HG02571 (cell line): ENCODE data around the gene PRKCE.

Experiments
- ATAC-seq: cut with Tn5 transposase; IDR thresholded peaks from one replicate; pipeline ENCODE4 v1.9.1; 2021; ENCODE audit warnings: mild to moderate bottlenecking, moderate library complexity; ENCODE audit not compliant: unreplicated experiment

PRKCE gene

DNA sequence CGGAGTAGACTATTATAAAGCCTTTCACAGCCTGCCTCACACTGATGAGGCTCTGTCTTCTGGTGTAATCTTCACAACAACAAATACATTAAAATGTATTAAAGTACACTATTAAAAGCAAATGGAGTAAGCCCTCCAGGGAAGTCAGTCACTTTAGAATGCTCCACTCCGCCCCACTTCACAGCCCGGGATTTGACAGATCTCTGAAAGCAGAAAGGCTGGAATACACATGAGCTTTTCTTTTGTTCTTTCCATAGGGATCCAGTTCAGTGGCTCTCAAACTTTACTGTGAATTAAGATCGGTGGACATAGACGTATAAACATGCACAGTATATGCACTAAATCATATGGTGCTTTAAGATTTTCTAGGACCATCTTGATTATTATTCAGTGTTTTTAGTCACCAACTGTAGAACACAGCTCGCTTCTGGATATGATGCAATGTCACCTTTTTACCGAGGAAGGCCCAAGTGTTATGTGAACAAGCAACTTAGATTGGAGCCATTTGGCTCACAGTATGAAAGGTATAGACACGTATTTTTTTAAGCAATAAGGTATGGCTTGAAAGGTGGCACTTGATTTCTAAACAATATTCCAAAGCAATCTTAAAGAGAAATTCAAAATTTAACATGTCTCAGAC lies 151.1 kb downstream of the PRKCE start:
- ATAC-seq: no peak

DNA sequence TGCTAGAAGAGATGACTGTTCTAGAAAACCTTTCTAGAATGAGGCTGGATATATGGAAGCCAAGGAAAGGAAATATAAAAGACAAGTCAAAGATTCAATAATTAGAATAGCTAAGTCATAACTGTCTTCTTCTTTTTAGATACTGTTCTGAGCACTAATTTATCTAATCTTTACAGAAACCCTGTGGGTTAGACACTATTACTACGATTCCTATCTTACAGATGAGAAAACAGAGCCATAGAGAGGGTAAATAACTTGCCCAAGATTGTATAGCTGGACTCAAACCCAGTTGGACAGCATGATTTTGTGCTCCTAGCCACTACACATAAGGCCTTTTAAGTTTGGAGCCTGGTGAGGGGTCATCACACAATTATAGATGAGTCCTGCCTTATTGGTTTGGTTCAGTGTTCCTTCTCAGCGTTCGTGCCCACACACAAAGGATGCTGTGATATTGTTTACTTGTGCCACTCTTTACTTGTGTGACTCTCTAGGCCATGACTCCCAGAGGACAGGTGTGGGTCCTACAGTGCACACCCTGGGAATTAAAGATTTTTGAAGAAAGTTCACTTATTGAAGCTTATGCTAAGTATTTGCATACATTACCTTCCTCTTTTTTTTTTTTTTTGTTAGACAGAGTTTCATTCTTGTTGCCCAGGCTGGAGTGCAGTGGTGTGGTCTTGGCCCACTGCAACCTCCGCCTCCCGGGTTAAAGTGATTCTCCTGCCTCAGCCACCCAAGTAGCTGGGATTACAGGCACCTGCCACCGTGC lies 153.7 kb downstream of the PRKCE start:
- ATAC-seq: no peak

DNA sequence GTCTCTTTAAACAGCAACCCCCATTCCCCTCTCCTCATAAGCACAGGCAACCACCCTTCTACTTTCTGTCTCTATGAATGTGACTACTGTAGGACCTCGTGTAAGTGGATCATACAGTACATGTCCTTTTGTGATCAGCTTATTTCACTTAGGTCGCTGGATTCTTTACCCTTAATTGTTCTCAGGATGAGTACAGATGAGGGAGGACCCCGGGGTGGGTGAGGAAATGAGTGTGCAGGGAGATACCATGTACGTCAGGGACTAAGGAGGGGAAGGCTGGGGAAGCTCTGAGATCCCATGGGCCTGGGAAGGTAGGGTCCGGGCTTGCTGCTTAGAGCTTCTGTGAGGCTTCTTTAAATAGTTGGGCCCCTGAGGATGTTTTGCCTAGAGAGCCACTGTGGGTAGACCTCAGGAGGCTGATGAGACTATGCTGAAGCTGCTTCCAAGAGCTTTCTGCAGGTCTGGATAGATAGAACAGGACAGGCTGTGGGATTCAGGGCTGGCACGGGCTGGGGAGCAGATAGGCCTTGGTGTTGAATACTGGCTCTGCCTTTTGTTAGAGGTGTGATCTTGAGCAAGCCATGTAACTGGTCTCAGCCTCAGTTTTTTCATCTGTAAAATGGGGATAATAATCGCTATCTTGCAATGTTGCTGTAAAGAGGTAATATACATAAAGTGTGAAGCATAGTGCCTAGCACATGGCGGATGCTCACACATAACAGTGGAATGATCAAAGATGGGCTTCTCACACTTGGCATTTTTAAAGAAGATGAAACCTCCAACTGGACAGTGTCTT lies 155.3 kb downstream of the PRKCE start:
- no peak for ATAC-seq

DNA sequence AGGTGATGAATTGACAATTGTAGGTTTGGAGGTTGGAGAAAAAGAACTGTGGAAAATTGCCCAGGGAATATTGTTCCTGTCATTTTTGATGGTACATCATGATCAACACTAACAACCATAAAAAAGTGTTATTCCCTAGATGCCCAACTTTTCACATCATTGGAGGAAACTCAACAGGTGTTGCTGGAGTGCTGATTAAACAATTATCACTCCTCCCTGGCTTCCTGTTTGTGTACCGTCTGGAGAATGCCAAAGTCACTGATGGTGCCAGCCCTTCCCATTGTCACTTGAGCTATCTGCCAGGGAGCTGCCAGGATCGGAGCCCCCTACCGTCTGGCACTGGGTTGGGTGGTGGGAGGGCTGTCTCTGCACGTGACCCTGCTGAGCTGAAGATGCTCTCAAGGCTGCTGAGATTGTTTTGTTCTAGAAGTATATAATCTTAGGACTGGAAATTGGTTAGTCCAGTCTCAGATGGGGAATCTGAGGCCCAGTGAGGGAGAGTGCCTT lies 156.9 kb downstream of the PRKCE start:
- ATAC-seq: no peak

DNA sequence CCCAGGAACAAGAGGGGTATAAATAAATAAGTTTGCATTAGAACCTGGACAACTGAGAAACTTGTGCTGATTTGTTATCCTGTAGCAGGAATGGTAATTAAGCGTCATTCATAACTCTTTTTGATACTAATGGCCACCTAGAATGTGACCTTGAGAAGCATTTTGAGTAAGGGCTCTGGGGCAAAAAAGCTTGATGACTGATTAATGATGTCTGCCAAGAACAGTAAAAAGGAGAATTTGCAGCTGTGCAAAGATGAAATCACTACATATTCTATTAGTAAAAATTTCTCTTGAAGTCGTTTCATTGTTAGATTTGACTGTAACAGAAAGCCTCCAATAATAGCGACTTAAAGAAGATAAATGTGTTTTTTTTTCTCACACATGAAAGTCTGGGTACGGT lies 157.7 kb downstream of the PRKCE start:
- no peak for ATAC-seq

DNA sequence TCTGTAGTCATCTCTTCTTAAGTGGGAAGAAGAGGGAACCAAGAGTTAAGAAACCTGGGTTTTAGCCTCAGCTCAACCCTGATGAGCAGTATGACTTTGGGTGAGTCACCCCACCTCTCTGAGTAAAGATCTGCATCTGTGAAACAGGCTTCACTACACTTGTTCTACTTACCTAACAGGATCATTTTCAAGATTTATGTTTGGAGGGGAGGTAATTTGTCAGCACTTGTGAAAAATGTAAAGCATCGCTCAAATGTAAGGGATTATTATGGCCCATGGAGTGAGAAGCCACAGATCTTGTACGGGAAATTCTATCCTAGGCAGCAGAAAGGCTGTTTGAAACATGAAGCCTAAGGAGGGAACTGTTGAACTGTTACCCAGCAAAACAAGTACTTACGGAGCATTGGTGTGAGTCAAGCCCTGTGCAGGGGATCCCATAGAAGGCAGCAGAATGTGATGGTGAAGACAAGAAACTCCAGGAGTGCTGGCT lies 160.6 kb downstream of the PRKCE start:
- ATAC-seq: no peak

DNA sequence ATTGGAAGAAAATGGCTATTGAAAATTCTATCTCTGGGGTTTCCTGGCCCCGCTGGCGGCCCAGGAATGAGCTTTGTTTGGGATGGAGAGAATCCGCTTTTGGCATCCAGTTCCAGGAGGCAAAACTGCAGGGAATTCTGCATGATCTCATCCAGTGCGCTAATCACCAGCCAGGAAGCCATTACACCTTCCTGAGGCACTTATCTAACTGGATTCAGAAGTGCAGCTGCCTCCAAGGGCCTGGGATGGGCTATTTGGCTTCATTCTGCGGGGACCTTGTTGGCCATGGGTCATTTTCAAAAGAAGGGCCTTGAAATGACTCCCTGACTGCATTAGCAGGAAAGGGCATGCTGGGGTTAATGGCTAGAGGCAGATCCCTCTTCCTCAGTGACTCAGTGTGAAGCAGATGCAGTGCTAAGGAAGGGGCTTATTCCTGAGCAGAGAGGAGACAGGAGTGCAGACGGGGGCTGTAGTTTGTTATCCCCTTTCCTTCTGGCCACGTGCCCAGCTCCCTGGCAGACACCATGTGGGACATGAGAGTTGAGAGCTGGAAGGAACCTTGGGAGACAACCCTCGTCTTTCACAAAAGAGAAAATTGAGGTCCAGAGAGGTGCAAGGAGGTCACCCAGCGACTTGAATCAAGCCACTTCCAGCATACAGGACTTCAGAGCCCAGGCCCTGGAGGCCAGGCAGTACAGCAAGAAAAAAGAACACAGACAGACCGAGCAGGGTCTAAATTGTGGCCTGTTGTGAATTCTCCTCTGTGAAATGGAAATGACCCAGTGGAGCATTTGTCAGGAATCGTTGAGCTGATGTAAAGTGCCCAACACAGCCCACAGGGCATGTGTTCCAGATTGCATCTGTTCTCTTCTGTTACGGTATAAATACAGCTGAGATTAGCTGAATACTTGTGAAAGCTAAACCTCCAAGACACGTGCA lies 161.8 kb downstream of the PRKCE start:
- ATAC-seq: no peak

DNA sequence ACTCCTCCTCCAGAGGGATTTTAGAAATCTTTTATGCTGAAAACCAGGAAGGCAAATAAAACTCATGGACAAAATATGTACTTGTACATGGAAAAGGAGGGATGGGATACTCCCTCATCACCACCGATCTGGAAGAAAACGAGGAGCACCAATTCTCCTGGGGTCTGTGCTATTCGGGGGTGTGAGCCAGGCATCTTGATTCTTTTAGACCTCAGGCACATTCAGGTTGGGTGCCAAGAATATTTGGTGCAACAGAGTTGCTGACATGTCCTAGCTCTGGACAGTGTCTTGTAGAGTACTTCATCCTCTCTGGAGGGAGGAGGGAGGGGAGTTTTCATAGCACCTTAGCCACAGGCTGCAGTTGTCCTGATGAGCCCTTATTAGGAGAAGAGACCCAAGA lies 163.0 kb downstream of the PRKCE start:
- ATAC-seq: no peak

DNA sequence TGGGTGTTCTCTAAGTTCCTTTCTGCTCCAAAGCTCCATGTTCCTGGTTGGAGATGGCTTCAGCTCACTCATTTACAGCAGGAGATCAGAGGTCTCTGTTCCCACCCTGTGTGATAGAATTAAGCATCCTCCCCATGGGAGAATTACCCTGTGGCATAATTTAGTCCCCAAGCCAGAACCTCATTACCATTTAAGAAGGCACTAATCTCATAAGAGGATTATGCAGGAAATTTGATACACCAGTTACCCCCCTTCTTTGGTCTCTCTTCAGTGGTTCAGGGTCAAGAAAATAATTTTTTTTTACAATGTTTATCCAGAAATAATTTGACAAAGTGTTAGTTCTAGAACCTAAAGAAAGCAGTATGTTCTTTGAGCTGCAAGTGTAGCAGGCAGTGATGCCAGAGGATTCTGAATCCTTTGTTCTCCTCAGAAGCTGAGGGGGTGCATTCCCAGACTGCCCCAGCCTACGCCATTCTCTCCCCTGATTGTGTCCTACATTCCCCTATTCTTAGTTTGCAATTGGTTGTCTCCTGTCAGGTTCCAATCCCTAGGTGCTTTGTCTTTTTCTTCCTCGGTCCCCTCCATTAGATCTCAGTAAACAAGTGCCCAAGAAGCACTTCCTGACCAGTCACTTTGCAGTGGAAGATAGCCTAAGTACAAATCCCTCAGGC lies 163.6 kb downstream of the PRKCE start:
- ATAC-seq: no peak

DNA sequence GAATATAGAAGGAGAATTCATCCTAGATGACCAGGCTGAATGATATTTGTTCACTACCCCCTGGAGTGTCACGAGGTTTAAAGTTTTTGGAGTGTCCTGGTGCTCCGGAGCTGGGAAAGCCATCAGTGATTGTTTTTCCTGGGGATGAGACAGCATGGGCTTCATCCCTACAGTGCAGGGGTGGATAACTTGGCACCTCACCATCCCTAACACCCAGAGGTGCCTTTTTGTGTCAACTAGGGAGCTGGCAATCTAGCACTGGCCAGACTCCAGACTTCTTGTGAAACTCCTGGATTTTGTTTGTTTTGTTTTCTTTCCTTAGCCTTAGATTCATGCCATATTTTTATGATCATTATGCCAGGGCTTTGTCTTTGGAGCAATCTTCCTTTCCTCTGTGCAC lies 164.8 kb downstream of the PRKCE start:
- no peak for ATAC-seq

DNA sequence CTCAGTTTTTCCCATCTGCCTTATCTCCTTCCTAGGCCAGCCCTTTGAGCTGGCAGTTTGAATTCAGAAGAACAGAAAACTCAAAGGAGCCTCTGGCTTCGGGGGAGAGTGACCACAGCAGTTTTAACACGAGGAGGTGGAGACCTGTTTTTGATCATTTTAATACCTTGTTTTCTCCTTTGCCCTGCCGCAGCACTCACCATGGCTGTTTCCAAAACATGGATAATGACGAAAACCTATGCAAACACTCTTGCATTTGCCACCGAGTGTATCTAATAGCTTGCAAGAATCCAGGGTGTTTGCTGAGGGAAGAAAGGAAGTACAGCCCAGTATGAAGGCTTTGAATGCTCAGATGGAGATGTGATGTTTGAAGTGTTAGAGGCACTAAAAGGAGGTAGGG lies 167.1 kb downstream of the PRKCE start:
- ATAC-seq: no peak

DNA sequence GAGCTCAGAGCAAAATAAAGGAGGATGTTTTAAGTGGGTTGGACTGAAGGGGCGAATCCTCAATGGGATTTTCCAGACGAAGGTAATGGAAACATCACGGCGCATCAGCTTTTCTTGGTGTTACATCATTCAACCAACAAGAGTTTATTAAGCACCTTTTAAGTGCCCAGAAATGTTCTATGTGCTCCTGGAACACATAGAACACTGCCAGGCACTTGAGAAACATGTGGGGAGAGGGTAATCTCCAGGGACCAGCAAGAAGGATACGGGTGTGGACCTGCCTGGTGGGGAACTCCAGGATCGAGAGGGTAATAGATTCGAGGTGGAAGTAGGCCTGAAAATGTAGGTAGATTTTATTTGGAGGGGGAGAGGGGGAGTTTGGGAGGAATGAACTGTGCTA lies 168.6 kb downstream of the PRKCE start:
- no peak for ATAC-seq

DNA sequence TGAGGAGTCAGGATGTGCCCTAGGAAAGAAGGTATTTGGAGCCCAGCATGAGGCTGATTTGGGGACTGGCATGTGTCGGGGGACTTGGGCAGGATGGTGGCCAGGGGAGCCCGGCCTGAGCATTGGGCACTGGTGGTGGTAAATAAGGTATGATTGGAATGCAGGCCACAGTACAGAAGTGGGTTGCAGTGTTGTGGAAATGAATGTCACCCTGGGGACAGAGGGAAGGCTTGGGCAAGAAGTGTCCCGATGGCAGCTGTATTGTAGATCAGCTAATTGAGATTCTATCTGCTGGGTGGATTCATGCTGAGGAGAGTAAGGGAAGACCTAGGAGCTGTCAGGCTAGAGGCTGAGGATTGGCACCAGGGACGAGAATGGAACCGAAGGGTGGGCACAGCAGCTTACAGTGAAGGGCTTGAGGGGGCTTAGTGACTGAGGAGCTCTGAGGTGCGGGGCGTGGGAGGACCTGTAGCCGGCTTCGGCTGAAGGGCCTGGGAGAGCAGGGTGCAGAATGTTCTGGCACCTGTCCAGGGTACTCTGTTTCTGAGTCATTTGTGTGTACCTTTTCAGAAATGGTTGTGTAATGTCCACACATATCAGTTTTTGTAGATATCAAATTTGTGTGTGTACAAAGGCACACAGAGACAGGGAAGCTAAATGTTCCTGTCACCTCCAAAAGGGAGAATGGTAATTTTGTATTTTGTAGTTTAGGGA lies 170.2 kb downstream of the PRKCE start:
- ATAC-seq: no peak

DNA sequence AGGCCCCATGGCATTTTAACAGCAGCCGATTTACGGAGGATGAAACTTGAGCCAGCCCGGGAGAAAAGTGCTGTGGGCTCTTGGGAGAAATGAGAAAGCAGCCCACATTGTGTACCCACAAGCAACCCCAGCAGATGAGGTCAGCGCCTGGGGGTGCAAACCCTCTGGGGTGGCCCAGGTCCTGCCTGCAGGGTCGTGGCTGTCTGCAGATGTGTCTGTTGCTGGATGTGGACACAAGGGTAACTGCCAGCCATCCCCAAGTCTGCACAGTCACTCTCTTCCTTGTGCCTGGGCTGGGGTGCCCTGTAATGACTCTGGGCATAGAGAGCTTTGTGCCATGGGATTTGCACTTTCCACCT lies 170.8 kb downstream of the PRKCE start:
- no peak for ATAC-seq

DNA sequence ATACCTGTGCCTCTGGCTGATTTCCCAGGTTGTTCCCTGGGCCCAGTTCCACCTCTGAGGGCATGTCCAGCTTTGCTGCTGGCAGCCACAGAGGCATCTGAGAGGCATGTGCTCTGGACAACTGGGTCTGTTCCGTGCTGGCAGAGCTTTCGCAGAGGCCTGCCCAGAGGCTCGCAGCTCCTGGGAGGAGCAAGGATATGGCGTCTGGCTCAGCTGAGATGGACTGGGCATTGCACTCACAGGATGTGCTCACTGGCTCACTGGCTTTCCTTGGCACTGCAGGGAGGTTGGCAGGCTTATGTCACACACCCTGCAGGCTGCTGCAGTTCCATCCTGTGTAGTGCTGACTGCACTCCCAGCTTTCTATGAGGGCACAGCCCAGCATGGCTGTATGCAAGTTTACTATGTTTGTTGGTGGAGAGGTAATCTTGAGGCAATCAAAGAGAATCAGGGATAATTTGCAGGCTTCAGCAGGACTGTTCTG lies 172.3 kb downstream of the PRKCE start:
- ATAC-seq: no peak

DNA sequence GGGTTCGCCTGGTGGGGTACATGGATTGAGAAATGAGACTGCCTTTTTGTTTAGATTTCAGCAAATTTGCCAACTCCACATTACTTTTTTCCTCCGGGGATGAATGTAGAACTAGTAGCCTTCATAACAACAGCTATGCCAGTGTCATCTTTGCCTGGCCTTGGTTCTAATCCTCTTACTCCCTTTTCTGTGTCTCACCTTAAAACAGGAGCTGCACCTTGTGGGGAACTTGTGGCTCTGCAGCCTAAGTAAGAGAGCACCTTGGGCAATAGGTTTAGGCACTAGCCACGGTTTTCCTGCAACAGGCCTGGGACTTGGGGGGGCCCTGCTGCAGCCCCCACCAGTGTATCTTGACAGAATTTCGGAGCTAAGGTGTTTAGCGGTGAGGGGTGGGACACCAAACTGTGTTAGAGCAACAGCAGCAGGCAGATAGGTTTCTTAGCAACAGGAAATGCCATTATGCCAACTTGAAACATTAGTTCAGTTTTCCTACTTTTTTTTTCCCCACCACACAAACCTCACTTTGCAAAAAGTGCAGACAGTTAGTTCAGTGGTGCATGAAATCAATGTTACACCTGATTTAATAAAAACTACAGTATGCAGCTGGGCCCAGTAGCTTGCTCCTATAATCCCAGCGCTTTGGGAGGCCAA lies 173.7 kb downstream of the PRKCE start:
- ATAC-seq: no peak

DNA sequence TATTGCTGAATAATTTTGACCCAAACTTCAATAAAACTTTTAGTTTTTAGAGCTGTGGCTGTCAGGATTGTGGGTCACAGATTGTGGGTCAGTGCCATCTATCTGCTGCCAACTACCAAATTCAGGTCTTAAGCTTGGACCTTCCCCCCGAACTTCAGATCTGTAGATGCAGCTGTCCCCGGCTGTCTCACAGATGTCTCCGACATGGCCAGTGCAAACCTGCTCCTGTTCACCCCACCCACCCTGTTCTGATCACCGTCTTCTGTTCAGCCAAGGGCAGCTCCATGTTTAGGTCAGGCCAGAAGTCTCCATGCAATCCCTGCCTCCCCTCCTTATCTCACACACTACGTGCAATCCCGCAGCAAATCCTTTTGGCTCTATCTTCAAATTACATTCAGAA lies 175.0 kb downstream of the PRKCE start:
- ATAC-seq: no peak

DNA sequence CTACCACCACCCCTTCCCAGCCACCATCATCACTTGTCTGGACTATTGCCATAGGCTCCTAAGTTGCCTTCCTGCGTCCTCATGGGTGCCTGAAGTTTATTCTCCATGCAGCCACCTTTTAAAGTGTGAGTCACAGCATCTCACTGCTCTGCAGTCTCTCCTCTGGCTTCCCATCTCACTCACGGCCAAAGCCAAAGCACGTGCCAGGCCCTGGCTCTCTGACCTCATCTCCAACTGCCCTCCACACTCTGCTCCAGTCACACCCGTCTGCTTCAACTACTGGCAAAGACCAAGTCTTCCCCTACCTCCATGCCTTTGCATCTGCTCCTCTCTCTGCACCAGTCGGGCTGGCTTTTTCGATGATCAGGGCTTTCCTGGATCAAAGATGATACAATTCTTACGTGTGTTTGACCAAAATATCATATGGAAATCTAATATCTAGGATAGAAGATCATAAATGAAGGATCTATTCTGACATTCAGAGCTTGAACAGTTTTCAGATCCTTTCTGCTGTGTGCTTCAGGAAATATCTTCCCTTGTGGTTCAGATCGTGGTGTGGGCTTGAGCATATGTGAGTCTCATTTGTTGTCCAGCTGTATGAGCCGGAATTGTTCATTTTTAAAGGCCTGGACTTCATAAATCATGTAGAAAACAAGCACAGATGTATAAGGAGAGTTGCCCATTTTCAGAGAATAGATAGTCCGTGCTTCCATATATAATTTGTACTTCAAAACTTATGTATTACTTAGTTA lies 175.6 kb downstream of the PRKCE start:
- no peak for ATAC-seq
